AG09309 (cell line): ENCODE results near the gene ARRDC2.

ENCODE experiments used
- DNase-seq: peaks from one replicate; pipeline ENCODE4 v3.0.0-alpha.2; 2010; ENCODE audit warnings: low read depth
- H3K4me3 ChIP-seq: 2 replicates; pipeline ENCODE4 v1.5.1; 2011; ENCODE audit warnings: mild to moderate bottlenecking, low read depth, low read length, moderate library complexity; ENCODE audit not compliant: control insufficient read depth
- TF ChIP-seq, protein P1 (sequence below): IDR thresholded peaks from 2 replicates; pipeline ENCODE4 v1.5.1; 2011; ENCODE audit warnings: mild to moderate bottlenecking, low read depth, low read length, inconsistent platforms; ENCODE audit not compliant: insufficient read depth, control insufficient read depth; ENCODE audit errors: missing control alignments

The ARRDC2 gene

GRCh38 chr19:18045307-18046050 is 37.5 kb downstream of the ARRDC2 start:
- TF ChIP-seq, protein P1, sequence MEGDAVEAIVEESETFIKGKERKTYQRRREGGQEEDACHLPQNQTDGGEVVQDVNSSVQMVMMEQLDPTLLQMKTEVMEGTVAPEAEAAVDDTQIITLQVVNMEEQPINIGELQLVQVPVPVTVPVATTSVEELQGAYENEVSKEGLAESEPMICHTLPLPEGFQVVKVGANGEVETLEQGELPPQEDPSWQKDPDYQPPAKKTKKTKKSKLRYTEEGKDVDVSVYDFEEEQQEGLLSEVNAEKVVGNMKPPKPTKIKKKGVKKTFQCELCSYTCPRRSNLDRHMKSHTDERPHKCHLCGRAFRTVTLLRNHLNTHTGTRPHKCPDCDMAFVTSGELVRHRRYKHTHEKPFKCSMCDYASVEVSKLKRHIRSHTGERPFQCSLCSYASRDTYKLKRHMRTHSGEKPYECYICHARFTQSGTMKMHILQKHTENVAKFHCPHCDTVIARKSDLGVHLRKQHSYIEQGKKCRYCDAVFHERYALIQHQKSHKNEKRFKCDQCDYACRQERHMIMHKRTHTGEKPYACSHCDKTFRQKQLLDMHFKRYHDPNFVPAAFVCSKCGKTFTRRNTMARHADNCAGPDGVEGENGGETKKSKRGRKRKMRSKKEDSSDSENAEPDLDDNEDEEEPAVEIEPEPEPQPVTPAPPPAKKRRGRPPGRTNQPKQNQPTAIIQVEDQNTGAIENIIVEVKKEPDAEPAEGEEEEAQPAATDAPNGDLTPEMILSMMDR: no peak
- no peak for DNase-seq
- peak overlapping the region; percentile 36 for H3K4me3 ChIP-seq

DNA sequence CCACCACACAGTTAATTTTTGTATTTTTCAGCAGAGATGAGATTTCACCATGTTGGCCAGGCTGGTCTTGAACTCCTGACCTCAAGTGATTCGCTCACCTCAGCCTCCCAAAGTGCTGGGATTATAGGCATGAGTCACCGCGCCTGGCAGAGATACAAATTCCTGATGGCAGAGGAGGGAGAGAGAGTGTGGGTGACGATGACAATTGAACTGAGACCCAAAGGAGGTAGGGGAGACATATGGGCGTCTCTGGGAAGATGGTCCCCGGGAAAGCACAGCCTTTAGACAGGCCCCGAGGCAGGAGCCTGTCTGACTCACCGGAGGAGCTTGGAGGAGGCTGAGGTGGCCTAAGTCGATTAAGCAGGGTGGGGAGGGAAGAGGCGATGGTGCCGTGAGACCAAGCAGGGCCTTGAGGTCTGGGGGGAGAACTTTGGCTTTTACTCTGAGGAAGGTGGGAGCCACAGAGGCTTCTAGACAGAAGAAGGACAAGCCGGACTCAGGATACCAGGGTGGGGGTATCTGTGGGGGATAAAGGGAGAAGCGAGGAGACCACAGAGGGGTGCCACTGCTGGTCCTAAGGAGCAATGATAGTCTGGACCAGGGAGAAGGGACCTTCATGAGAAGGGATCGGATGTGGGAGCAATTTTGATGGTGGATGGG is 38.2 kb downstream of the ARRDC2 start:
- TF ChIP-seq, protein P1: no peak

DNA sequence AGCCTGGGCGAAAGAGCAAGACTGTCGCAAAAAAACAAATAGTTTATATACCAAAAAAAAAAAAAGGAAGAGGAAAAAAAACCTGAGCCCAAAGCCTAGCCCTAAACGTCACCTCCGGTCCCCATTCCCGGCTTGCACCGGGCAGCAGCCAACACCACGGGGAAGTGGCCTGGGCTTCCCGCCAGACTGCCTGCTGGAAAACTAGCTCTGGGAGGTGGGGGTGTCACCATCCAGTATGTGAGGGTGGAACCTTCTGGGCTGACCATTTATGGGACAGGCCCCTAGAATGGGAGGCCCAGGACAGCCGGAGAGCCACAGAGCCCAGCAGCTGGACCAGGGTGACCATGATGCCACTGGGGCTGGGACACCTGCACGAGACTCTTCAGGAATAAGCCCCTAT is 41.4 kb downstream of the ARRDC2 start:
- TF ChIP-seq, protein P1: no peak
- no peak overlapping the region for H3K4me3 ChIP-seq
- DNase-seq: no peak

More for the DNA sequence above, 38.2 kb downstream of the ARRDC2 start:
- DNase-seq: peak; percentile 41
- H3K4me3 ChIP-seq: no peak overlapping the region

GRCh38 chr19:18051887-18052286 is 43.9 kb downstream of the ARRDC2 start:
- no peak overlapping the region for H3K4me3 ChIP-seq
- TF ChIP-seq, protein P1: no peak
- no peak for DNase-seq

- no peak for DNase-seq
- TF ChIP-seq, protein P1: no peak
- H3K4me3 ChIP-seq: no peak overlapping the region
Measured at GRCh38 chr19:18053576-18054219, 45.7 kb downstream of the ARRDC2 start.

GRCh38 chr19:18055967-18056366 is 48.0 kb downstream of the ARRDC2 start:
- TF ChIP-seq, protein P1: no peak
- no peak for DNase-seq
- no peak overlapping the region for H3K4me3 ChIP-seq
